HG03575 (cell line): ENCODE results near the gene PCIF1.
"Not testable (repeated sequence)": the region's sequence is repeated elsewhere in the genome, so short reads cannot be mapped to it uniquely, and the experiment has no call there.

Experiments used
- ATAC-seq: cut with Tn5 transposase; IDR thresholded peaks from one replicate; pipeline ENCODE4 v1.9.1; 2021; ENCODE audit not compliant: unreplicated experiment, insufficient number of reproducible peaks, low FRiP score; ENCODE audit errors: extremely low read depth

Gene PCIF1

DNA sequence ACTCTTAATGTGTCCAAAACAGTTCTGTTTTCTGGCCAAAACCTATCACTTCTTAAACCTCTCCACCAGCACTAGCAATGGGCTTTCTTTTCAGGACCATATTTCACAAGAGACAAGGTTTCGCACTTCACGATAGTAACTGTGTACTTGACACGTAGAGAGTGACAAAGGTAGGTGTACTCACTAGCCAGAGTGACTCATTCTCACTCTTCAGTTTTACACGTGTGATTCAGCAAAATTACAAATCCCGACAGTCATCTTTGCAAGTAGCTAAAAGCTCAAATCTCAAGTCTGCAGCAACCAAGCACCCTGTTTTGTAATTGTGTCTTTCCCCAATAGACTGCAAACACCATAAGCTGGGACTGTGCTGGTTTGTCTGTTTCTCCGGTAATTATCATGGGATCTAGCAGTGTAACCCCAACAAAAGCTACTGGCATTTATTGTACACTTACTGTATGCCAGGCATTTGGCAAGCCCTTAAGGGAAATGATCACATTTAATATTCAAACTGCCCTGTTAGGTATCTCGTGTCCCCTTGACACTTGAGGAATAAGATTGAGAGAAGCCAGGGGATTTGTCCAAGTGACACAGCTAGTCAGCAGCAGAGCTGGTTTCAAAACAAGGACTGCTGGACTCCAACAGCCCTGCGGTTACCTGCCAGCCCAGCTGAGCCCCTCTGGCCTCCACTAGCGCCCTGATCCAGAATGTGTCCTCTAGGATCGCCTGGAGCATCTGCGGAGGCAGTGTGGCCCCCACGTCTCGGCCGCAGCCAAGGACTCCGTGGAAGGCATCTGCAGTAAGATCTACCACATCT is 9.9 kb downstream of the PCIF1 start:
- ATAC-seq: no peak

GRCh38 chr20:45944965-45945677 is 10.6 kb downstream of the PCIF1 start:
- no peak for ATAC-seq

DNA sequence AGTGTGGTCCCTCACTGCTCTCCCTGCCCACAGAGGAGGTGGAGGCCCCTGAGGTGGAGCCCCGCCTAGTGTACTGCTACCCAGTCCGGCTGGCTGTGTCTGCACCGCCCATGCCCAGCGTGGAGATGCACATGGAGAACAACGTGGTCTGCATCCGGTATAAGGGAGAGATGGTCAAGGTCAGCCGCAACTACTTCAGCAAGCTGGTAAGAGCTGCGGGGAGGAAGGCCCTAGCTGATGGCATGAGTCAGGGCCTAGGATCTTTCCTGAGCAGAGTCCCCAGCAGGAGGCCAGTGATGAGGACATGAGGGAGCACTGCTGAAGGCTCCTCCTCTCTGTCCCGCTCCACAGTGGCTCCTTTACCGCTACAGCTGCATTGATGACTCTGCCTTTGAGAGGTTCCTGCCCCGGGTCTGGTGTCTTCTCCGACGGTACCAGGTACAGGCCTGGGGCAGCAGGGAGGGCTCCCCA is 11.2 kb downstream of the PCIF1 start:
- no peak for ATAC-seq

GRCh38 chr20:45946149-45946970 is 11.9 kb downstream of the PCIF1 start:
- ATAC-seq: no peak

GRCh38 chr20:45947110-45947866 is 12.8 kb downstream of the PCIF1 start:
- ATAC-seq: no peak

DNA sequence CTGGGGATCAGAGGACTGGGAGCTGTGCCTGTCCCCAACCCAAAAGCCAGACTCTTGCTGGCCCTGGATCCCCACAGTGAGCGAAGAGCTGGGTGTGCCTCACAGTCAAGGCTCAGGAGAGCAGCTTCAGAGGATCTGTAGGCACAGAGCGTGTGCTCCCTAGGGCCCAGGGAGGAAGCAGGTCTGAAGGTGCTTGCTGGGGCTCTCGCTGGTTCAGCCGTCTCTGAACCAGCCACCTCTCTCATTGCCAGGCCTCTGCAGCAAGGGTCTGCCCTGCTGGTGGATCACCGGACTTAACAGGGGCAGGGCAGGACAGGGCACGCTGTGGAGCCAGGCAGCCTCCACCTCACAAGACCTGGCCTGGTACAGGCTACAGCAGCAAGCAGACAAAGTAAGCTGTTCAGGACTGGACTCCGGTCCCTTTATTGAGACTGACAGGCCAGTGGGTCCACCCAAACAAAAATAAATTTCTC is 13.8 kb downstream of the PCIF1 start:
- ATAC-seq: no peak

- no peak for ATAC-seq
These were observed 14.5 kb downstream of the PCIF1 start for GRCh38 chr20:45948742-45949541.

DNA sequence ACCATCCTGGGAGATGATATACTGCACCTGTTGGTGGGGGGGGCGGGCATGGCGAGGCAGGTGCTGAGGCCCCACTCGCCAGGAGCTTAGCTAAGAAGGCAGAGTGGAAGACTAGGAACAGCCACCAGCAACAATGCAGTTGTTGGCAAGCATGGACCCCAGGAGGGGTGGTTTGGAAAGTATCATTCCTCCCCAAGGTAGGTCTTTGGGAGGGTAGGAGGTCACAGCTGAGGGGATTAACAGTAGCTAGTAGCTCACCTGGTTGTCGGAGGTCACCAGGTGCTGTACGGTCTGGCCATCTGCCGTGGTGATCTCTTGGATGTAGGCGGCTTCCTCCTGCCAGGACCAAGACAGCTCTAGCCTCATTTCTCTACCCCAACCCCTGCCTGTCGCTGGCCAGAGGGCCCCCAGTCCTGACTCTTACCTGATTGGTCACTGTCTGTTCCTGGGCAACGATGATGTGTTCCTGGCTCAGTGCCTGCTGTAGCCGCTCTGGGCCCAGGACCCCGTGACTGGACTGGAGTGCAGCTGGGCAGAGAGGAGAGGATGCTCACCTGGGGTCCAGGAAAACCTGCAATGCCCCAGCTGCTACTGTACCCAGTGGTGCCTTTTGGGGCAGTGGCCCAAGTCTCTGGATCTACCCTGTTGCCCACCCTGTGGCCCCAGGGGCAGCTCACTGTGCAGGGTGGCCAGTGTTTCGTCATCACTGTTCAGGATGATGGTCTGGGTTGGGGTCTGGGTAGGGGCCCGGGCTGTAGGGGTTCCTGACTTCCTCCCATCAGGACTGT is 15.3 kb downstream of the PCIF1 start:
- no peak for ATAC-seq

DNA sequence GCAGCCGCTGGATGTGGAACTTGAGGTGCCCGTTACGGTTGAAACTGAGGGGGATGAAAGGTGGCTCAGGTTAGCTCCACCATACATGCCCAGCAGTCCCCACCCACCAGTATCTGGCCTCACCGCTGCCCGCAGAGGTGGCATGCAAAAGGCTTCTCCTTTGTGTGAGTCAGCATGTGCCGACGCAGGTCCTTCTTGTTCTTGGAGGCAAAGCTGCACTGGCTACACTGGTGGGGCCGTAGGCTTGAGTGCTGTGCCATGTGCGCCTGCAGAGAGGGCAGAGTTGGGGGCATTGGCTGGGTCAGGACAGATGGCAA is 15.8 kb downstream of the PCIF1 start:
- ATAC-seq: no peak

- no peak for ATAC-seq
These were observed 17.7 kb downstream of the PCIF1 start for GRCh38 chr20:45951925-45952834.

DNA sequence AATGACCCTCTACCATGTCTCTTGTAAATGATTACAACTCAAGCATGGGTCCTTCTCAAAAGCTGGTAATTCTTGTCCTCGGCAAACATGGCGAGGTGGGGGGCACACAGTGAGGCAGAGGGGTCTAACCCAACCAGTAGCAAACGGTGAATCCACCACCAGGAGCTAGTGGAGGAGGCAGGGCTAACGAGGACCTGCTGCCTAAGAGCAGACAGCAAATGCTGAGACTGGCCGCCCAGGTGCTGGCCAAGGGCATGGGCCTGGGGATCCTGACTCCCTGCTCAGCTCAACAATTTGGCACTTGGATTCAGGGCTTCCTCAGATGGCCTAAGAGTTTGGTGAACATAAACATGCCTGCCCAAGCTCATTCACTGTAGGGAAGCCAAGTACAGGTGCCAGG is 18.4 kb downstream of the PCIF1 start:
- ATAC-seq: no peak

DNA sequence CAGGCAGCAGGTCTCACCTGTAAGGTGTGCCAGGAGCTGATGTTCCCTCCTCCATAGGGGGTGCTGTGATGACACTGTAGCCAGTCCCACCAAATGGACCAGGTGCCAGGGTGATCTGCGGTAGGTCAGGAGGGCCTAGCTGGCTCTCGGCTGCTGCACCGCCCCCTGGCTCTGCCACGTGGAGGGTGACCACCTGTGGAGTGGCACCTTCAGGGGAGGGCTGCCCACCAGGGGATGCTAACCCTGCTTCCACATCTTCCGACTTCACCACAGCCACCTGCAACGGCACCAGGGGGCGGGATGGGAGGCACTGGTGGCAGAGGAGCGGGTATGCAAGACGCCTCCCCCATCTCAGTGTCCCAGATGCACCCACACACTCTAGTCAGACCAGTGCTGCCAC is 19.2 kb downstream of the PCIF1 start:
- no peak for ATAC-seq

DNA sequence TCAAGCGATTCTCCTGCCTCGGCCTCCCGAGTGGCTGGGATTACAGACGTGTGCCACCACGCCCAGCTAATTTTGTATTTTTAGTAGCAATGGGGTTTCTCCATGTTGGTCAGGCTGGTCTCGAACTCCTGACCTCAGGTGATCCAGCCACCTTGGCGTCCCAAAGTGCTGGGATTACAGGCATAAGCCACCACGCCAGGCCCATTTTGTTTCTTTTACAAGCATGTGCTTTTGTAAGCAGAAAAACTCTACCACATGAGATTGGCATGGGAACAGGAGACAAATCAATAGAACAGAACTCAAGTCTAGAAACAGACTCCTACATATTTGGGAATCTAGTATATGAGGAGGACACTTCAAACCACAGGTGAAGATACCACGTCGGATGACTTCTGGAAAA is 21.8 kb downstream of the PCIF1 start:
- ATAC-seq: not testable (repeated sequence)

DNA sequence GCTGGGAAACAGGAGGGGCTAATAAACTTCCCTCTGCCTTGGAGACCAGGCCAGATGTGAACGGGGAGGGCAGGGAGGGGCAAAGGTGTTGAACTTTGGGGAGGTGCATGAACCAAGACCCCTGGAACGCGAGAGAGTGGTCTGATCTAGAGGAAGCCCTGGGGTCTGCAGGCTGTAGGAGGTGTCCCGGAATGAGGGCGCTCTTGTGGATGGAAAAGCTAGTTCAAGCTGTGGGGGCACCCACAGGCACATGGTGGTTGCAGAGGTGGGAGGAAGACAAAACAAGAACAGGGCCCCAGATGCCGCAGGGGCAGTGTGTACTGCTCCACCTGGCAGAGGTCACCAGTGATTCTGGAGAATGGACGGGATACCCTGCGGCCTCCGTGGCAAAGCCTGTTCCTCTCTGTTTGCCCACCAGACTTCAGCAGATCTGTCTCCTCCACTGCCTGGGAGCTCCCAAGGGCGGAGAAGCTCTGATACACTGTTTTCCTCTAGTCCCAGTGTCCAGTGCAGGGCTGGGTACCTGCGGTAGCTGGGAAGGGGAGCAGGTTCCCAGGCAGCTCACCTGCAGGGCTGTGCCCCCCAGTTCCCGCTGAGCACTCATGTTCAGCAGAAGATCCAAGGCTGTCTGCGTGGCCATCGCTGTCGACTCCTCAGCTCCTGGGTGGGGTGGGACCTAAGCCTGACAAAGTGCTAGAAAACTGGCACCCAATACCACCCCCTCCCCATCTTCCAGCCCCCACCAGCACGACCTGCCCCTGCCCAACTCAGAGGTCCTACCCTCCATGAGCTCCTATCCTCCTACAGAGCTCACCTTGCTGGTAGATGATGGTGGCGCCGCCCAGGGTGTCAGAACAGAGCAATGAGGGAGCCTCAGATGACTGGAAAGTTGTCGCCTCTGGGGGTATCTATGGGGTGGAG is 22.8 kb downstream of the PCIF1 start:
- no peak for ATAC-seq

- ATAC-seq: no peak
These were observed 24.1 kb downstream of the PCIF1 start for GRCh38 chr20:45958593-45958992.

- no peak for ATAC-seq
These were observed 24.6 kb downstream of the PCIF1 start for GRCh38 chr20:45959126-45959525.
